Measurements from ENCODE around the gene STX19.
A peak's percentile ranks its signal among the peaks of the same experiment; 100 is the strongest.

STX19 gene

GRCh38 chr3:94028093-94028837 lies at the start of gene STX19:
Gene STX19, minus strand, starts transcription at chr3:94028597. Its CDS starts 13,328 bp downstream, at chr3:94015269.
- H3K36me3 Mint-ChIP-seq (ENCODE audit: insufficient read depth) = no peaks in the 10 kb centered on the region
- no peaks in the 10 kb centered on the region for H3K27me3 Mint-ChIP-seq
- no peak within 1 kb of the TSS for H3K27ac Mint-ChIP-seq (ENCODE audit: low read depth)
- DNase-seq (ENCODE audit: low spot score in 2 of 2) (no peak), ATAC-seq (replicated peaks; ENCODE audit: extremely low read depth, poor library complexity, severe bottlenecking) (no peak)
- H3K4me3 Mint-ChIP-seq = no peak within 1 kb of the TSS
- H3K4me1 Mint-ChIP-seq = no peaks in the 10 kb centered on the region
- no peaks in the 10 kb centered on the region for H3K9me3 Mint-ChIP-seq

- ATAC-seq (replicated peaks; ENCODE audit: extremely low read depth, poor library complexity, severe bottlenecking) (no peak), DNase-seq (ENCODE audit: low spot score in 2 of 2) (no peak)
- H3K27ac Mint-ChIP-seq (ENCODE audit: low read depth) = no peak overlapping the region
- peaks cover 67% of the 10 kb centered on the region for H3K4me1 Mint-ChIP-seq
- H3K36me3 Mint-ChIP-seq (ENCODE audit: insufficient read depth) = peaks cover 14% of the 10 kb centered on the region
- no peaks in the 10 kb centered on the region for H3K27me3 Mint-ChIP-seq
- H3K9me3 Mint-ChIP-seq = no peaks in the 10 kb centered on the region
- H3K4me3 Mint-ChIP-seq = no peak overlapping the region
Measured at GRCh38 chr3:94076055-94076454, 47.7 kb upstream of the STX19 start.

GRCh38 chr3:94071713-94072284 lies 43.4 kb upstream of the STX19 start:
- no peak overlapping the region for H3K4me3 Mint-ChIP-seq
- ATAC-seq (replicated peaks; ENCODE audit: extremely low read depth, poor library complexity, severe bottlenecking) (no peak), DNase-seq (ENCODE audit: low spot score in 2 of 2) (no peak)
- H3K27ac Mint-ChIP-seq (ENCODE audit: low read depth) = no peak overlapping the region
- H3K27me3 Mint-ChIP-seq = no peaks in the 10 kb centered on the region
- peaks cover 19% of the 10 kb centered on the region for H3K36me3 Mint-ChIP-seq (ENCODE audit: insufficient read depth)
- no peaks in the 10 kb centered on the region for H3K9me3 Mint-ChIP-seq
- peaks cover 61% of the 10 kb centered on the region for H3K4me1 Mint-ChIP-seq

- Mint-ChIP-seq H3K36me3 (ENCODE audit: insufficient read depth) (peaks cover 10% of the 10 kb centered on the region), H3K9me3 (no peaks in the 10 kb centered on the region), H3K4me3 (no peak overlapping the region), H3K27me3 (no peaks in the 10 kb centered on the region), H3K27ac (ENCODE audit: low read depth) (no peak overlapping the region), H3K4me1 (peaks cover 68% of the 10 kb centered on the region)
- no peak for ATAC-seq (replicated peaks; ENCODE audit: extremely low read depth, poor library complexity, severe bottlenecking)
- DNase-seq (ENCODE audit: low spot score in 2 of 2) = no peak
Measured at GRCh38 chr3:94070341-94070911, 42.0 kb upstream of the STX19 start.

- Mint-ChIP-seq H3K9me3 (no peaks in the 10 kb centered on the region), H3K36me3 (ENCODE audit: insufficient read depth) (peaks cover 8% of the 10 kb centered on the region), H3K27me3 (no peaks in the 10 kb centered on the region), H3K4me1 (peaks cover 67% of the 10 kb centered on the region), H3K4me3 (no peak overlapping the region), H3K27ac (ENCODE audit: low read depth) (no peak overlapping the region)
- DNase-seq (ENCODE audit: low spot score in 2 of 2) (no peak), ATAC-seq (replicated peaks; ENCODE audit: extremely low read depth, poor library complexity, severe bottlenecking) (no peak)
Measured at GRCh38 chr3:94069194-94069813, 40.9 kb upstream of the STX19 start.

- Mint-ChIP-seq H3K27ac (ENCODE audit: low read depth) (peak overlapping the region; percentile 40), H3K27me3 (no peaks in the 10 kb centered on the region), H3K4me1 (peaks cover 59% of the 10 kb centered on the region), H3K9me3 (no peaks in the 10 kb centered on the region), H3K4me3 (no peak overlapping the region), H3K36me3 (ENCODE audit: insufficient read depth) (peaks cover 19% of the 10 kb centered on the region)
- ATAC-seq (replicated peaks; ENCODE audit: extremely low read depth, poor library complexity, severe bottlenecking) (no peak), DNase-seq (ENCODE audit: low spot score in 2 of 2) (no peak)
Measured at GRCh38 chr3:94066506-94067500, 38.4 kb upstream of the STX19 start.

GRCh38 chr3:94065819-94066480 lies 37.6 kb upstream of the STX19 start:
- Mint-ChIP-seq H3K4me1 (peaks cover 56% of the 10 kb centered on the region), H3K27ac (ENCODE audit: low read depth) (peak overlapping the region; percentile 40), H3K27me3 (no peaks in the 10 kb centered on the region), H3K4me3 (no peak overlapping the region), H3K36me3 (ENCODE audit: insufficient read depth) (peaks cover 19% of the 10 kb centered on the region), H3K9me3 (no peaks in the 10 kb centered on the region)
- DNase-seq (ENCODE audit: low spot score in 2 of 2) (no peak), ATAC-seq (replicated peaks; ENCODE audit: extremely low read depth, poor library complexity, severe bottlenecking) (no peak)

- no peak for DNase-seq (ENCODE audit: low spot score in 2 of 2)
- H3K4me3 Mint-ChIP-seq = peak overlapping the region; percentile 16
- no peak for ATAC-seq (replicated peaks; ENCODE audit: extremely low read depth, poor library complexity, severe bottlenecking)
- H3K27ac Mint-ChIP-seq (ENCODE audit: low read depth) = peak overlapping the region; percentile 4
- no peaks in the 10 kb centered on the region for H3K9me3 Mint-ChIP-seq
- no peaks in the 10 kb centered on the region for H3K27me3 Mint-ChIP-seq
- peaks cover 17% of the 10 kb centered on the region for H3K36me3 Mint-ChIP-seq (ENCODE audit: insufficient read depth)
- H3K4me1 Mint-ChIP-seq = peaks cover 56% of the 10 kb centered on the region
Measured at GRCh38 chr3:94065122-94065521, 36.7 kb upstream of the STX19 start.

GRCh38 chr3:94064243-94064860 lies 36.0 kb upstream of the STX19 start:
- no peaks in the 10 kb centered on the region for H3K9me3 Mint-ChIP-seq
- no peak for DNase-seq (ENCODE audit: low spot score in 2 of 2)
- peak overlapping the region; percentile 99 for H3K27ac Mint-ChIP-seq (ENCODE audit: low read depth)
- H3K4me3 Mint-ChIP-seq = peak overlapping the region; percentile 96
- H3K36me3 Mint-ChIP-seq (ENCODE audit: insufficient read depth) = peaks cover 20% of the 10 kb centered on the region
- peaks cover 54% of the 10 kb centered on the region for H3K4me1 Mint-ChIP-seq
- no peak for ATAC-seq (replicated peaks; ENCODE audit: extremely low read depth, poor library complexity, severe bottlenecking)
- no peaks in the 10 kb centered on the region for H3K27me3 Mint-ChIP-seq

- Mint-ChIP-seq H3K36me3 (ENCODE audit: insufficient read depth) (peaks cover 23% of the 10 kb centered on the region), H3K27ac (ENCODE audit: low read depth) (peak overlapping the region; percentile 99), H3K27me3 (no peaks in the 10 kb centered on the region), H3K4me1 (peaks cover 48% of the 10 kb centered on the region), H3K4me3 (peak overlapping the region; percentile 96), H3K9me3 (no peaks in the 10 kb centered on the region)
- no peak for ATAC-seq (replicated peaks; ENCODE audit: extremely low read depth, poor library complexity, severe bottlenecking)
- DNase-seq (ENCODE audit: low spot score in 2 of 2) = no peak
Measured at GRCh38 chr3:94063496-94064119, 35.2 kb upstream of the STX19 start.

Measured in central memory CD8-positive, alpha-beta T cell (primary cell).